H1 (cell line): ENCODE results near the gene N4BP3. TPM values are rescaled to one million over a fixed set of nuclear protein-coding genes. Genes with fewer than 3 reads are reported as not detected.

ENCODE experiments used
- CTCF ChIA-PET: fragments of 300-600 bp; sonication (Branson Sonifier 250); formaldehyde crosslinking; loops from one replicate; lab custom pipeline; 2021; ENCODE audit not compliant: partially characterized antibody; lab: Charles Lee
- POLR2A ChIA-PET: fragments of 300-600 bp; sonication (Branson Sonifier 250); formaldehyde crosslinking; loops from one replicate; lab custom pipeline; 2021; ENCODE audit warnings: inconsistent platforms; ENCODE audit not compliant: partially characterized antibody; lab: Charles Lee
- DNase-seq, 2 experiments: peaks; one replicate each; pipeline versions ENCODE4 v3.0.0 to v3.0.0-alpha.2; 2010 to 2022; ENCODE audit warnings: low spot score in 2 of 2, low read depth in 1 of 2, mixed read lengths in 1 of 2
- FAIRE-seq: peaks from 2 replicates; lab custom pipeline; 2011; peaks lifted over from hg19 to GRCh38; lab: Jason Lieb, UNC
- H2AFZ ChIP-seq: 2 replicates; pipeline ENCODE4 v1.8.1; 2012; ENCODE audit warnings: low read length, inconsistent platforms
- H2AK5ac ChIP-seq: 2 replicates; pipeline ENCODE4 v1.6.1; 2013; ENCODE audit warnings: low read depth, low read length
- H2BK120ac ChIP-seq: replicated peaks from 2 replicates; pipeline ENCODE3; 2013; ENCODE audit warnings: low read depth, low read length, inconsistent platforms
- H2BK12ac ChIP-seq: 2 replicates; pipeline ENCODE4 v1.6.1; 2013; ENCODE audit warnings: low read depth, low read length
- H2BK15ac ChIP-seq: 2 replicates; pipeline ENCODE4 v1.6.1; 2013; ENCODE audit warnings: low read length
- H2BK20ac ChIP-seq: 2 replicates; pipeline ENCODE4 v1.6.1; 2013; ENCODE audit warnings: low read length
- H2BK5ac ChIP-seq: 2 replicates; pipeline ENCODE4 v1.6.1; 2013; ENCODE audit warnings: low read depth, low read length
- H3K14ac ChIP-seq: 2 replicates; pipeline ENCODE4 v1.6.1; 2013; ENCODE audit warnings: inconsistent platforms; ENCODE audit not compliant: insufficient read length
- H3K18ac ChIP-seq: 2 replicates; pipeline ENCODE4 v1.6.1; 2013; ENCODE audit warnings: low read length; ENCODE audit errors: extremely low read depth
- H3K23ac ChIP-seq: 2 replicates; pipeline ENCODE4 v1.6.1; 2013; ENCODE audit warnings: inconsistent platforms; ENCODE audit not compliant: insufficient read length
- H3K23me2 ChIP-seq: 2 replicates; pipeline ENCODE4 v1.6.1; 2013; ENCODE audit warnings: low read depth, low read length
- H3K27ac ChIP-seq: 2 replicates; pipeline ENCODE4 v1.6.1; 2011; ENCODE audit warnings: low read depth, low read length, inconsistent platforms
- H3K27me3 ChIP-seq, 4 experiments: replicated peaks in 1 of 4; 1 replicate in 1 of 4; 2 replicates in 3 of 4; pipeline versions ENCODE4 v1.6.1 to v1.8.1; 2011 to 2013; ENCODE audit warnings: low read length in 3 of 4, mild to moderate bottlenecking in 3 of 4, inconsistent platforms in 2 of 4, mixed read lengths in 2 of 4, moderate library complexity in 1 of 4; ENCODE audit not compliant: control insufficient read depth in 3 of 4, insufficient read depth in 3 of 4; ENCODE audit errors: extremely low read depth in 1 of 4
- H3K36me3 ChIP-seq, 4 experiments: 2 replicates each; pipeline versions ENCODE4 v1.6.1 to v1.8.1; 2011 to 2013; ENCODE audit warnings: mild to moderate bottlenecking in 4 of 4, low read length in 3 of 4, moderate library complexity in 2 of 4, control low read depth in 1 of 4, inconsistent platforms in 1 of 4; ENCODE audit not compliant: insufficient read depth in 4 of 4, control insufficient read depth in 2 of 4
- H3K4ac ChIP-seq: replicated peaks from 2 replicates; pipeline ENCODE3; 2013; ENCODE audit warnings: low read length, low read depth, mixed read lengths, inconsistent platforms; ENCODE audit not compliant: insufficient read length
- H3K4me1 ChIP-seq, 4 experiments: replicated peaks in 1 of 4; 1 replicate in 1 of 4; 2 replicates in 3 of 4; pipeline versions ENCODE4 v1.6.1 to v1.8.1; 2011 to 2013; ENCODE audit warnings: low read length in 3 of 4, inconsistent platforms in 2 of 4, mixed read lengths in 1 of 4; ENCODE audit not compliant: insufficient read depth in 4 of 4, control insufficient read depth in 3 of 4
- H3K4me2 ChIP-seq, 2 experiments: 2 replicates each; pipeline versions ENCODE4 v1.6.1 to v1.8.1; 2011 to 2013; ENCODE audit warnings: low read depth in 2 of 2, low read length in 2 of 2, control low read depth in 1 of 2, inconsistent platforms in 1 of 2, mild to moderate bottlenecking in 1 of 2; ENCODE audit not compliant: insufficient read depth in 1 of 2
- H3K4me3 ChIP-seq, 4 experiments: fragments of 200-600, 300-600 bp in 1 of 4; sonication (generic), shearing (Covaris generic), sonication (Bioruptor Twin) in 1 of 4; 2 replicates each; pipeline versions ENCODE4 v1.5.1 to v1.8.1; 2011 to 2016; ENCODE audit warnings: low read length in 4 of 4, low read depth in 3 of 4, control low read depth in 2 of 4, inconsistent platforms in 2 of 4, mild to moderate bottlenecking in 2 of 4, mixed read lengths in 1 of 4, moderate library complexity in 1 of 4; ENCODE audit not compliant: insufficient read depth in 2 of 4; ENCODE audit errors: extremely low read depth in 1 of 4
- H3K56ac ChIP-seq: replicated peaks from 2 replicates; pipeline ENCODE3; 2013; ENCODE audit warnings: low read depth, mild to moderate bottlenecking, mixed read lengths, low read length, inconsistent platforms; ENCODE audit not compliant: insufficient read length
- H3K79me1 ChIP-seq: 2 replicates; pipeline ENCODE4 v1.6.1; 2013; ENCODE audit warnings: low read depth, low read length, control low read depth
- H3K79me2 ChIP-seq, 2 experiments: 2 replicates each; pipeline versions ENCODE4 v1.6.1 to v1.8.1; 2012 to 2013; ENCODE audit warnings: low read length in 2 of 2, mild to moderate bottlenecking in 2 of 2, inconsistent platforms in 1 of 2; ENCODE audit not compliant: insufficient read depth in 2 of 2, control insufficient read depth in 1 of 2
- H3K9ac ChIP-seq, 4 experiments: replicated peaks in 1 of 4; 1 replicate in 1 of 4; 2 replicates in 3 of 4; pipeline versions ENCODE4 v1.6.1 to v1.8.1; 2011 to 2013; ENCODE audit warnings: low read depth in 3 of 4, low read length in 3 of 4, control low read depth in 2 of 4, mild to moderate bottlenecking in 2 of 4, moderate library complexity in 2 of 4, inconsistent platforms in 1 of 4; ENCODE audit errors: extremely low read depth in 1 of 4
- H3K9me3 ChIP-seq, 2 experiments: 2 replicates each; pipeline versions ENCODE4 v1.6.1 to v1.8.1; 2012 to 2013; ENCODE audit warnings: mild to moderate bottlenecking in 2 of 2, moderate library complexity in 2 of 2, control low read depth in 1 of 2, inconsistent platforms in 1 of 2, low read depth in 1 of 2, low read length in 1 of 2, mixed read lengths in 1 of 2; ENCODE audit not compliant: insufficient read depth in 2 of 2
- H4K20me1 ChIP-seq, 2 experiments: replicated peaks in 1 of 2; 2 replicates each; pipeline versions ENCODE3 to v1.8.1; 2011 to 2013; ENCODE audit warnings: inconsistent platforms in 2 of 2, low read length in 2 of 2, mild to moderate bottlenecking in 1 of 2; ENCODE audit not compliant: insufficient read depth in 2 of 2, control insufficient read depth in 1 of 2
- H4K5ac ChIP-seq: 2 replicates; pipeline ENCODE4 v1.6.1; 2013; ENCODE audit warnings: low read length, low read depth, mixed read lengths, inconsistent platforms; ENCODE audit not compliant: insufficient read length
- H4K8ac ChIP-seq: 2 replicates; pipeline ENCODE4 v1.8.0; 2013; ENCODE audit warnings: mild to moderate bottlenecking, moderate library complexity, low read length, inconsistent platforms; ENCODE audit not compliant: insufficient read depth; ENCODE audit errors: extremely low read depth
- H4K91ac ChIP-seq: replicated peaks from 2 replicates; pipeline ENCODE3; 2013; ENCODE audit warnings: low read length, mixed read lengths, inconsistent platforms; ENCODE audit not compliant: insufficient read length
- EGR1 ChIP-seq: IDR thresholded peaks from 2 replicates; pipeline ENCODE4 v1.6.1; 2011; ENCODE audit warnings: low read depth, low read length, borderline replicate concordance
- GTF2F1 ChIP-seq: IDR thresholded peaks from 2 replicates; pipeline ENCODE4 v1.6.1; 2012; ENCODE audit warnings: low read depth, low read length, improper control_type of control experiment, borderline replicate concordance
- HDAC2 ChIP-seq, 2 experiments: fragments of 300-600 bp in 1 of 2; sonication (generic) in 1 of 2; IDR thresholded peaks; 2 replicates each; pipeline ENCODE4 v1.6.1; 2011 to 2012; ENCODE audit warnings: low read depth in 2 of 2, low read length in 2 of 2, mild to moderate bottlenecking in 2 of 2, moderate library complexity in 2 of 2, borderline replicate concordance in 1 of 2, inconsistent platforms in 1 of 2
- HDAC6 ChIP-seq: IDR thresholded peaks from one replicate; pipeline ENCODE4 v1.7.1; 2012; ENCODE audit warnings: low read depth, mild to moderate bottlenecking, inconsistent platforms, low read length, moderate library complexity
- KDM1A ChIP-seq: fragments of 200-600, 300-600 bp; sonication (generic); IDR thresholded peaks from 2 replicates; pipeline ENCODE4 v1.7.1; 2016; ENCODE audit warnings: mild to moderate bottlenecking, low read length, borderline replicate concordance
- POLR2A ChIP-seq, 2 experiments: IDR thresholded peaks; 1 replicate in 1 of 2; 2 replicates in 1 of 2; pipeline ENCODE4 v1.6.1; 2011; ENCODE audit warnings: low read depth in 2 of 2, low read length in 2 of 2, mild to moderate bottlenecking in 2 of 2; ENCODE audit errors: control extremely low read depth in 1 of 2
- POLR2AphosphoS5 ChIP-seq: IDR thresholded peaks from 2 replicates; pipeline ENCODE4 v1.6.1; 2011; ENCODE audit warnings: low read depth, low read length
- SAP30 ChIP-seq: fragments of 300-600 bp; sonication (generic); IDR thresholded peaks from 2 replicates; pipeline ENCODE4 v1.7.1; 2012; ENCODE audit warnings: low read length, moderate library complexity, mild to moderate bottlenecking, inconsistent platforms; ENCODE audit not compliant: insufficient read depth, insufficient replicate concordance
- SIN3A ChIP-seq, 2 experiments: IDR thresholded peaks in 1 of 2; conservative IDR thresholded peaks in 1 of 2; 2 replicates each; pipeline ENCODE4 v1.6.1; 2011 to 2012; ENCODE audit warnings: low read length in 2 of 2, improper control_type of control experiment in 1 of 2, low read depth in 1 of 2, mild to moderate bottlenecking in 1 of 2
- TBP ChIP-seq: IDR thresholded peaks from 2 replicates; pipeline ENCODE4 v1.6.1; 2011; ENCODE audit warnings: low read depth, low read length, improper control_type of control experiment
- WGBS, 2 experiments: shearing (Covaris generic) in 1 of 2; methylation state at CpG; one replicate each; pipeline versions ENCODE4 v1.1.6 to v1.1.7; 2013 to 2015; ENCODE audit warnings: low lambda C conversion rate in 2 of 2, mixed read lengths in 2 of 2, inconsistent platforms in 1 of 2, low coverage in 1 of 2, missing lambda C conversion rate in 1 of 2; ENCODE audit not compliant: insufficient replicate concordance in 2 of 2, insufficient coverage in 1 of 2, insufficient read length in 1 of 2; ENCODE audit errors: extremely low coverage in 1 of 2, missing lambda C conversion rate in 1 of 2; 5-methylcytosine and 5-hydroxymethylcytosine counted together
- polyA plus RNA-seq, 7 experiments: library from polyadenylated mRNA; depleted of rRNA in 3 of 7; stranded (reverse) in 5 of 7; unstranded in 2 of 7; fragments of >200 nt in 5 of 7; fragments of 200-250 nt in 2 of 7; gene quantifications; 1 replicate in 5 of 7; 2 replicates in 1 of 7; 4 replicates in 1 of 7; pipeline versions ENCODE4 v1.2.1 to v1.2.3, GENCODE V29; 2011 to 2013; ENCODE audit warnings: missing spikeins in 2 of 7, mixed read lengths in 2 of 7
- total RNA-seq: library from RNA; stranded (reverse); fragmentation: NEBNext Ultra II Directional; extraction: Animal tissue kit (Norgen Biotek cat#: 25700); gene quantifications from 2 replicates; pipeline ENCODE4 v1.2.1, GENCODE V29; 2021

The N4BP3 gene
- total and polyA plus RNA-seq, 2 of the 8 experiments (the other 6 are each of a cell fraction or from before 2014, with no cell fraction given): 13.1 to 39.2 TPM

GRCh38 chr5:178114325-178115135 is 1.2 kb downstream of the N4BP3 start:
- H3K18ac ChIP-seq: peak overlapping the region; percentile 98
- H2BK15ac ChIP-seq: peak overlapping the region; percentile 93; the same call in 1 of the 2 replicates
- peak overlapping the region; percentile 70 for H3K56ac ChIP-seq
- 8% methylated on average over 27 of the region's 28 CpGs; no CpG with 5 or more reads in 1 of the 2 experiments for WGBS, 2 experiments
- POLR2A ChIA-PET: interaction anchor here (1.1 to 40.7 kb wide), 15 partner anchors 2 to 92 kb away, joined by 3 to 1250 read pairs (median 6); partner anchors contain the start of genes HNRNPAB, N4BP3, NHP2 and RMND5B
- peak overlapping the region in 3 of 4 experiments; percentile 69 to 81 (median 74); a peak in 6 of 7 replicates for H3K9ac ChIP-seq
- CTCF ChIA-PET: interaction anchor here (0.9 to 12.9 kb wide), 7 partner anchors 10 to 63 kb away, joined by 3 to 189 read pairs (median 8); partner anchors contain the start of gene RMND5B
- H3K79me1 ChIP-seq: peaks cover 20% of the 10 kb centered on the region
- H3K36me3 ChIP-seq: no peaks in the 10 kb centered on the region
- peak overlapping the region; percentile 54 to 98 (median 82) for H3K4me3 ChIP-seq
- peak overlapping the region; percentile 92 for H2BK12ac ChIP-seq
- H2AK5ac ChIP-seq: peak overlapping the region; percentile 79; the same call in 1 of the 2 replicates
- no peak for FAIRE-seq
- peaks cover 16 to 62% of the 10 kb centered on the region in 2 experiments; a peak in 3 of 4 replicates for H3K79me2 ChIP-seq
- H2AFZ ChIP-seq: no peak overlapping the region
- H2BK20ac ChIP-seq: peak overlapping the region; percentile 83
- peak overlapping the region; percentile 80 for H3K4ac ChIP-seq
- peak overlapping the region; percentile 78 for H3K27ac ChIP-seq
- peak overlapping the region; percentile 50 for H3K14ac ChIP-seq
- H2BK5ac ChIP-seq: peak overlapping the region; percentile 95
- peaks cover 3 to 38% (median 32%) of the 10 kb centered on the region in 4 experiments for H3K4me1 ChIP-seq
- peak overlapping the region; percentile 77 for H4K5ac ChIP-seq
- H3K27me3 ChIP-seq: no peaks in the 10 kb centered on the region
- H4K91ac ChIP-seq: peak overlapping the region; percentile 75
- peak overlapping the region; percentile 91 for H2BK120ac ChIP-seq
- H3K23ac ChIP-seq: no peak overlapping the region
- no peak for DNase-seq
- H4K8ac ChIP-seq: peak overlapping the region; percentile 72
- peaks cover 2 to 12% of the 10 kb centered on the region in 2 experiments for H4K20me1 ChIP-seq
- H3K9me3 ChIP-seq: no peaks in the 10 kb centered on the region
- H3K23me2 ChIP-seq: peaks cover 20% of the 10 kb centered on the region
- H3K4me2 ChIP-seq: peak overlapping the region; percentile 93 to 97
- TF ChIP-seq SAP30: peak; percentile 77
- no peak for TF ChIP-seq EGR1
- peak in 1 of 2 experiments; percentile 8; a peak in 1 of 4 replicates for TF ChIP-seq HDAC2 (IDR thresholded peaks at IDR 0.05; ENCODE audit: borderline replicate concordance in 1 of 2, low read depth in 2 of 2, low read length in 2 of 2)
- TF ChIP-seq SIN3A (conservative IDR thresholded peaks at IDR 0.05 in 1 of 2, IDR thresholded peaks at IDR 0.05 in 1 of 2; ENCODE audit: low read depth in 1 of 2, low read length in 2 of 2): no peak
- TF ChIP-seq GTF2F1: no peak
- TF ChIP-seq TBP: peak; percentile 21; the same call in 1 of the 2 replicates
- TF ChIP-seq KDM1A: peak; percentile 59; the same call in 1 of the 2 replicates
- no peak for TF ChIP-seq POLR2A (IDR thresholded peaks at IDR 0.05; ENCODE audit: control extremely low read depth in 1 of 2, low read depth in 2 of 2, low read length in 2 of 2)
- no peak for TF ChIP-seq HDAC6
- TF ChIP-seq POLR2AphosphoS5: peak; percentile 29; the same call in 1 of the 2 replicates
